ENCODE data around the gene STAU1. TPM values are rescaled to one million over a fixed set of nuclear protein-coding genes. Genes with fewer than 3 reads are reported as not detected.

Gene STAU1
- total and polyA plus RNA-seq, 2 of the 13 experiments (the other 11 are each of a cell fraction or from before 2014, with no cell fraction given): 119 to 133 TPM

DNA sequence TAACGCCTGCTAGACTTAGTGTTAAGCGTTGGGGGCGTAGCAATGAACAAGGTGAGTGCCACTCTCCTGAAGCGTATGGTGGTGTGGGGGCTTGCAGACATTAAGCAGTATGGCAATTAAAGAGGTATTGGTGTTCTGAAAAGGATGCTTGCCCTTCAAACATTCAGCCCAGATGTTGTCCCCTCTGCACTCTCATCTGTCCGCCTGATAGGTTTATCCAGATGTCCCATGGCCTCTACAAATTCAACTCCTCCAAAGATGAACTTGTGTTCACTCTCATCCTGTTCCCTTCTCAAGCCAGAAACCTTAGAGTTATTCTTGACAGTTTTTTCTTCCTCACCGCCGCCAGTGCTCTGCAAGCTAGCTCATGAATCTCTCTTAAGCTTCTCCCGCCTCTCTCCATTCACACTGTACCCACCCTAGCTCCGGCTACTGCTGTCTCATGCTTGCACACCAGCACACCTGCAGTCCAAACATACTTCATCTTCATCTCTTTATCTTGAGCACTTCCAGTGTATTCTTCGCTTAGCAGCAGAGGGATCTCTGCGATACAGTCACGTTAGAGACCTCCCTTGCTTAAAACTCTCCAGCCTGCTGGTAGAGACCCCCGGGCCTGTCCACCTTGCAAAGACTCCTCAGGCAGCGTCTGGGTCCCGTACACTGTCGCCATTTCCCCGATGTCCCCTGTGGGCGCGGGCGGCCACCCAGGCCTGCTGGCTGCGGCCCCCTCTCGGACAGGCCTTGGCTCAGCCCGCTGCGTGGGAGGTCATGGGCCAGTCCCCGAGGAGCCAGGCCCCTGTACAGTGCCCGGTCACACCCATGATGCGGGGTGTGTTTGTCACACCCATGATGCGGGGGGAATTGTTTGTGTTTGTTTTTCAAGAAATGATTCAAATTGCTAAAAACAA is 32.0 kb upstream of the STAU1 start (continued):
- TF ChIP-seq REL (CRISPR knock-in tag; conservative IDR thresholded peaks at IDR 0.05) (no peak), ZNF883 (CRISPR knock-in tag; IDR thresholded peaks at IDR 0.05; ENCODE audit: not compliant biosample characterization) (no peak), PITX1 (CRISPR knock-in tag; IDR thresholded peaks at IDR 0.05) (no peak), GATAD2A (CRISPR knock-in tag; IDR thresholded peaks at IDR 0.05) (no peak), ZNF337 (CRISPR knock-in tag; IDR thresholded peaks at IDR 0.05; ENCODE audit: borderline replicate concordance, low read depth) (no peak), ZNF841 (CRISPR knock-in tag; IDR thresholded peaks at IDR 0.05; ENCODE audit: borderline replicate concordance) (no peak), FOXC1 (CRISPR knock-in tag; IDR thresholded peaks at IDR 0.05; ENCODE audit: borderline replicate concordance) (no peak), ZNF383 (CRISPR knock-in tag; IDR thresholded peaks at IDR 0.05; ENCODE audit: borderline replicate concordance) (no peak), NCOA1 (CRISPR knock-in tag; IDR thresholded peaks at IDR 0.05) (no peak), ZBTB42 (CRISPR knock-in tag; IDR thresholded peaks at IDR 0.05) (0 out of 2 replicates have a peak, but pooled peaks have one; percentile 23), SCMH1 (CRISPR knock-in tag; IDR thresholded peaks at IDR 0.05; ENCODE audit: borderline replicate concordance) (no peak), ZNF329 (CRISPR knock-in tag; IDR thresholded peaks at IDR 0.05; ENCODE audit: low read depth) (no peak), NFIC (IDR thresholded peaks at IDR 0.05; ENCODE audit: low read length) (no peak), KLF12 (CRISPR knock-in tag; IDR thresholded peaks at IDR 0.05; ENCODE audit: borderline replicate concordance) (no peak; the same call in 1 of the 2 replicates), TMF1 (CRISPR knock-in tag; IDR thresholded peaks at IDR 0.05; ENCODE audit: low read depth) (0 out of 2 replicates have a peak, but pooled peaks have one; percentile 2), ZNF777 (CRISPR knock-in tag; IDR thresholded peaks at IDR 0.05) (no peak)
- TF ChIP-seq, protein P1, sequence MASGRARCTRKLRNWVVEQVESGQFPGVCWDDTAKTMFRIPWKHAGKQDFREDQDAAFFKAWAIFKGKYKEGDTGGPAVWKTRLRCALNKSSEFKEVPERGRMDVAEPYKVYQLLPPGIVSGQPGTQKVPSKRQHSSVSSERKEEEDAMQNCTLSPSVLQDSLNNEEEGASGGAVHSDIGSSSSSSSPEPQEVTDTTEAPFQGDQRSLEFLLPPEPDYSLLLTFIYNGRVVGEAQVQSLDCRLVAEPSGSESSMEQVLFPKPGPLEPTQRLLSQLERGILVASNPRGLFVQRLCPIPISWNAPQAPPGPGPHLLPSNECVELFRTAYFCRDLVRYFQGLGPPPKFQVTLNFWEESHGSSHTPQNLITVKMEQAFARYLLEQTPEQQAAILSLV (CRISPR knock-in tag; IDR thresholded peaks at IDR 0.05; ENCODE audit: borderline replicate concordance): 0 out of 2 replicates have a peak, but pooled peaks have one; percentile 5
- TF ChIP-seq, protein P2, sequence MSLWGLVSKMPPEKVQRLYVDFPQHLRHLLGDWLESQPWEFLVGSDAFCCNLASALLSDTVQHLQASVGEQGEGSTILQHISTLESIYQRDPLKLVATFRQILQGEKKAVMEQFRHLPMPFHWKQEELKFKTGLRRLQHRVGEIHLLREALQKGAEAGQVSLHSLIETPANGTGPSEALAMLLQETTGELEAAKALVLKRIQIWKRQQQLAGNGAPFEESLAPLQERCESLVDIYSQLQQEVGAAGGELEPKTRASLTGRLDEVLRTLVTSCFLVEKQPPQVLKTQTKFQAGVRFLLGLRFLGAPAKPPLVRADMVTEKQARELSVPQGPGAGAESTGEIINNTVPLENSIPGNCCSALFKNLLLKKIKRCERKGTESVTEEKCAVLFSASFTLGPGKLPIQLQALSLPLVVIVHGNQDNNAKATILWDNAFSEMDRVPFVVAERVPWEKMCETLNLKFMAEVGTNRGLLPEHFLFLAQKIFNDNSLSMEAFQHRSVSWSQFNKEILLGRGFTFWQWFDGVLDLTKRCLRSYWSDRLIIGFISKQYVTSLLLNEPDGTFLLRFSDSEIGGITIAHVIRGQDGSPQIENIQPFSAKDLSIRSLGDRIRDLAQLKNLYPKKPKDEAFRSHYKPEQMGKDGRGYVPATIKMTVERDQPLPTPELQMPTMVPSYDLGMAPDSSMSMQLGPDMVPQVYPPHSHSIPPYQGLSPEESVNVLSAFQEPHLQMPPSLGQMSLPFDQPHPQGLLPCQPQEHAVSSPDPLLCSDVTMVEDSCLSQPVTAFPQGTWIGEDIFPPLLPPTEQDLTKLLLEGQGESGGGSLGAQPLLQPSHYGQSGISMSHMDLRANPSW (CRISPR knock-in tag; IDR thresholded peaks at IDR 0.05; ENCODE audit: borderline replicate concordance): no peak
- TF ChIP-seq, protein P3, sequence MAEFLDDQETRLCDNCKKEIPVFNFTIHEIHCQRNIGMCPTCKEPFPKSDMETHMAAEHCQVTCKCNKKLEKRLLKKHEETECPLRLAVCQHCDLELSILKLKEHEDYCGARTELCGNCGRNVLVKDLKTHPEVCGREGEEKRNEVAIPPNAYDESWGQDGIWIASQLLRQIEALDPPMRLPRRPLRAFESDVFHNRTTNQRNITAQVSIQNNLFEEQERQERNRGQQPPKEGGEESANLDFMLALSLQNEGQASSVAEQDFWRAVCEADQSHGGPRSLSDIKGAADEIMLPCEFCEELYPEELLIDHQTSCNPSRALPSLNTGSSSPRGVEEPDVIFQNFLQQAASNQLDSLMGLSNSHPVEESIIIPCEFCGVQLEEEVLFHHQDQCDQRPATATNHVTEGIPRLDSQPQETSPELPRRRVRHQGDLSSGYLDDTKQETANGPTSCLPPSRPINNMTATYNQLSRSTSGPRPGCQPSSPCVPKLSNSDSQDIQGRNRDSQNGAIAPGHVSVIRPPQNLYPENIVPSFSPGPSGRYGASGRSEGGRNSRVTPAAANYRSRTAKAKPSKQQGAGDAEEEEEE (CRISPR knock-in tag; IDR thresholded peaks at IDR 0.05; ENCODE audit: borderline replicate concordance): no peak
- TF ChIP-seq, protein P4, sequence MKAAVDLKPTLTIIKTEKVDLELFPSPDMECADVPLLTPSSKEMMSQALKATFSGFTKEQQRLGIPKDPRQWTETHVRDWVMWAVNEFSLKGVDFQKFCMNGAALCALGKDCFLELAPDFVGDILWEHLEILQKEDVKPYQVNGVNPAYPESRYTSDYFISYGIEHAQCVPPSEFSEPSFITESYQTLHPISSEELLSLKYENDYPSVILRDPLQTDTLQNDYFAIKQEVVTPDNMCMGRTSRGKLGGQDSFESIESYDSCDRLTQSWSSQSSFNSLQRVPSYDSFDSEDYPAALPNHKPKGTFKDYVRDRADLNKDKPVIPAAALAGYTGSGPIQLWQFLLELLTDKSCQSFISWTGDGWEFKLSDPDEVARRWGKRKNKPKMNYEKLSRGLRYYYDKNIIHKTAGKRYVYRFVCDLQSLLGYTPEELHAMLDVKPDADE (CRISPR knock-in tag; IDR thresholded peaks at IDR 0.05): 0 out of 2 replicates have a peak, but pooled peaks have one; percentile 16
- TF ChIP-seq, protein P5, sequence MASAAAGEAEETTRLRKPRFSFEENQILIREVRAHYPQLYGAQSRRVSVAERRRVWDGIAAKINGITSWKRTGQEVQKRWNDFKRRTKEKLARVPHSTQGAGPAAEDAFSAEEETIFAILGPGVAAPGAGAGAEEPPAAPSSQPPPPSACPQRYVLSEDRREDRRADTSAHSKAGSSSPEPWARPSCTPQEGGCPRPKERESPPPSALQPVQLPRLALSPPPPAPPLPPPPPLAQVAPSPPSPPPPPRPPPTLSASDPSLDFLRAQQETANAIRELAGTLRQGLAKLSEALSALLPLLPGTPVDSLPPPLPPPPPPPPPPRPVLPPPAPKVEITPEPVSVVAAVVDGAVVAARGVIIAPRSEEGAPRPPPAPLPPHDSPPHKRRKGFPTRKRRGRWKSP (CRISPR knock-in tag; IDR thresholded peaks at IDR 0.05): no peak
